Kidney (tissue), 14 donors: ENCODE data around the gene DEPDC1B. TPM values are rescaled to one million over a fixed set of nuclear protein-coding genes. Genes with fewer than 3 reads are reported as not detected.

ENCODE experiments used
- DNase-seq, 5 donors: peaks; one replicate each; pipeline ENCODE4 v3.0.0-alpha.2; 2013 to 2020
- FAIRE-seq: peaks from 2 replicates; lab custom pipeline; 2012; peaks lifted over from hg19 to GRCh38; lab: Jason Lieb, UNC
- H3K27ac ChIP-seq, 2 donors: one replicate each; pipeline ENCODE4 v1.7.0; 2013; ENCODE audit warnings: low read depth in 2 of 2, low read length in 2 of 2, inconsistent platforms in 1 of 2
- H3K27me3 ChIP-seq: one replicate; pipeline ENCODE4 v1.7.1; 2013; ENCODE audit warnings: low read length, inconsistent platforms; ENCODE audit not compliant: control insufficient read depth, insufficient read depth
- H3K36me3 ChIP-seq, 3 donors: one replicate each; pipeline versions ENCODE4 v1.7.0 to v1.7.1; 2013; ENCODE audit warnings: low read length in 3 of 3, control low read depth in 1 of 3, inconsistent platforms in 1 of 3; ENCODE audit not compliant: insufficient read depth in 3 of 3, control insufficient read depth in 2 of 3
- H3K4me1 ChIP-seq, 3 donors: one replicate each; pipeline versions ENCODE4 v1.7.0 to v1.7.1; 2013; ENCODE audit warnings: low read length in 3 of 3, inconsistent platforms in 1 of 3, low read depth in 1 of 3; ENCODE audit not compliant: control insufficient read depth in 2 of 3, insufficient read depth in 2 of 3
- H3K4me3 ChIP-seq, 3 donors: one replicate each; pipeline versions ENCODE4 v1.7.0 to v1.8.1; 2013; ENCODE audit warnings: low read length in 3 of 3, control low read depth in 1 of 3, inconsistent platforms in 1 of 3
- H3K9ac ChIP-seq, 3 donors: one replicate each; pipeline versions ENCODE4 v1.7.0 to v1.7.1; 2013; ENCODE audit warnings: low read length in 3 of 3, control low read depth in 1 of 3, inconsistent platforms in 1 of 3
- H3K9me3 ChIP-seq, 3 donors: one replicate each; pipeline versions ENCODE4 v1.7.0 to v1.7.1; 2013; ENCODE audit warnings: low read length in 3 of 3, control low read depth in 1 of 3, inconsistent platforms in 1 of 3; ENCODE audit not compliant: control insufficient read depth in 2 of 3, insufficient read depth in 1 of 3
- CTCF ChIP-seq: IDR thresholded peaks from 3 replicates; pipeline ENCODE4 v1.5.1; 2012; ENCODE audit warnings: mild to moderate bottlenecking, moderate library complexity, borderline replicate concordance; ENCODE audit not compliant: insufficient read depth; ENCODE audit errors: extremely low read depth
- intact Hi-C: fragments of 100-400 bp; cut with DNase I; formaldehyde crosslinking; loops from one replicate; pipeline ENCODE4 v1.11.1; 2022
- polyA plus RNA-seq: library from polyadenylated mRNA; stranded (reverse); fragments of 350-450 nt; fragmentation: Illumina TruSeq; extraction: RNeasy Lipid Tissue Mini Kit (QIAGEN cat#74804); gene quantifications from one replicate; pipeline ENCODE4 v1.2.3, GENCODE V29; 2014; ENCODE audit warnings: low read depth, low replicate concordance; ENCODE audit not compliant: insufficient read depth
- total RNA-seq: library from RNA; stranded (reverse); fragmentation: NEBNext Ultra II Directional; extraction: Animal tissue kit (Norgen Biotek cat#: 25700); gene quantifications from one replicate; pipeline ENCODE4 v1.2.1, GENCODE V29; 2021
- donor health status: control.
- donor health status: control.
- donor health status: control.
- donor health status: control.
- donor health status: control.
- donor health status: DM: yes; HTN: yes; CAD: no.
- donor health status: Normal renal cell carcinoma (clear cell type).

Gene DEPDC1B
- total and polyA plus RNA-seq, 2 donors from 2014 or later = 0.50 to 5.2 TPM

GRCh38 chr5:60639544-60639943 lies 60.4 kb downstream of the DEPDC1B start:
- no peak for TF ChIP-seq CTCF
- Histone ChIP-seq H3K4me3 (no peak overlapping the region), H3K27me3 (no peaks in the 10 kb centered on the region), H3K36me3 (peaks cover 0 to 6% (median 0%) of the 10 kb centered on the region in 3 donors), H3K27ac (no peak overlapping the region), H3K4me1 (no peaks in the 10 kb centered on the region), H3K9me3 (no peaks in the 10 kb centered on the region), H3K9ac (no peak overlapping the region)
- no peak for FAIRE-seq
- intact Hi-C loops = no loop called here
- no peak for DNase-seq

- peak; percentile 32 for FAIRE-seq
These were observed 61.7 kb downstream of the DEPDC1B start for GRCh38 chr5:60638300-60638699.

GRCh38 chr5:60636644-60637043 lies 63.3 kb downstream of the DEPDC1B start:
- DNase-seq = no peak
- no peak overlapping the region for H3K9ac ChIP-seq
- no peak overlapping the region for H3K27ac ChIP-seq
- no peaks in the 10 kb centered on the region for H3K9me3 ChIP-seq
- FAIRE-seq = no peak
- peaks cover 0 to 4% (median 0%) of the 10 kb centered on the region in 3 donors for H3K36me3 ChIP-seq
- intact Hi-C loops = no loop called here
- H3K4me1 ChIP-seq = no peaks in the 10 kb centered on the region
- no peak for TF ChIP-seq CTCF
- H3K27me3 ChIP-seq = no peaks in the 10 kb centered on the region
- H3K4me3 ChIP-seq = no peak overlapping the region

More at GRCh38 chr5:60638300-60638699, 61.7 kb downstream of the DEPDC1B start:
- H3K27ac ChIP-seq = no peak overlapping the region
- no peak overlapping the region for H3K9ac ChIP-seq
- no peak for DNase-seq
- intact Hi-C loops = no loop called here
- no peaks in the 10 kb centered on the region for H3K27me3 ChIP-seq
- no peak overlapping the region for H3K4me3 ChIP-seq
- peaks cover 0 to 6% (median 0%) of the 10 kb centered on the region in 3 donors for H3K36me3 ChIP-seq
- TF ChIP-seq CTCF = no peak
- no peaks in the 10 kb centered on the region for H3K9me3 ChIP-seq
- H3K4me1 ChIP-seq = no peaks in the 10 kb centered on the region

- no peaks in the 10 kb centered on the region for H3K4me1 ChIP-seq
- H3K27me3 ChIP-seq = no peaks in the 10 kb centered on the region
- no peaks in the 10 kb centered on the region for H3K9me3 ChIP-seq
- H3K27ac ChIP-seq = no peak overlapping the region
- TF ChIP-seq CTCF = no peak
- no peak overlapping the region for H3K4me3 ChIP-seq
- FAIRE-seq (no peak), DNase-seq (no peak)
- intact Hi-C loops = no loop called here
- H3K36me3 ChIP-seq = peaks cover 0 to 4% (median 0%) of the 10 kb centered on the region in 3 donors
- H3K9ac ChIP-seq = no peak overlapping the region
These were observed 64.0 kb downstream of the DEPDC1B start for GRCh38 chr5:60636001-60636400.
